Activated CD4-positive, alpha-beta T cell treated with anti-CD3 and anti-CD28 coated beads for 4 hours (primary cell): Measurements from ENCODE around the gene MFSD2A.
"Not testable (repeated sequence)": the region's sequence is repeated elsewhere in the genome, so short reads cannot be mapped to it uniquely, and the experiment has no call there.

ENCODE experiments used
- DNase-seq, 2 donors: peaks; one replicate each; pipeline ENCODE4 v3.0.0-alpha.2; 2020

MFSD2A gene

DNA sequence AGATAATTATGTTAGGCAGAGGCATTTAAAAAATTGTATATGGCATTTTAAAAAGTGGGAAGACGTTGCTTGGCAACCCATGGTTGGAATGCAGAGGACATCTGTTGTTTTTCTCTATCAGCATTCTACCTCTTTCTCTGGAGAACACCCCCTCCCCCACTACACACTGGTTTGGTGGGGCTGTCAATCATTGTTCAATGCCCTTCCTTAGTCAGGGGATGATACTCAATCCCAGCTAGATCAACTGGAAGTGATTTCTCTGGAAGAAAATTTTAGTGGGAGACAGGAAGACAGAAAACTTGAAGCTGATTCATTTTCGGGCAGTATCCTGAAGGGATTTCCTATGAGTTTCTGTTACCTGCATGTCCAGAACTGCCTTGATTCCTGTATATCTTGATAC lies 49.9 kb downstream of the MFSD2A start:
- DNase-seq, result no peak

DNA sequence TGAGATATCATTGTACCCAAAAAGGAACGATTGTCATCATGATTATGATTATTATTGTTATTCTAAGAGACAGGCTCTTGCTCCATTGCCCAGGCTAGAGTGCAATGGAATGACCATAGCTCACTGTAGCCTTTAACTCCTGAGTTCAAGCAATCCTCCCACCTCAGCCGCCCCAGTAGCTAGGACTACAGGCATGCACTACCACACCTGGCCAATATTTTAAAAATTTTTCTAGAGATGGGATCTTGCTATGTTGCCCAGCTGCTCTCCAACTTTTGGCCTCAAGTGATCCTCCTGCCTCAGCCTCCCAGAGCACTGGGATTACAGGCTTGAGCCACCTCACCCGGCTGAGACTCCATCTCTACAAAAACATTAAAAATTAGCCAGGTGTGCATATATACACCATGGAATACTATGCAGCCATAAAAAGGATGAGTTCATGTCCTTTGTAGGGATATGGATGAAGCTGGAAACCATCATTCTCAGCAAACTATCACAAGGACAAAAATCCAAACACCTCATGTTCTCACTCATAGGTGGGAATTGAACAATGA lies 52.6 kb downstream of the MFSD2A start:
- DNase-seq, result not testable (repeated sequence)

DNA sequence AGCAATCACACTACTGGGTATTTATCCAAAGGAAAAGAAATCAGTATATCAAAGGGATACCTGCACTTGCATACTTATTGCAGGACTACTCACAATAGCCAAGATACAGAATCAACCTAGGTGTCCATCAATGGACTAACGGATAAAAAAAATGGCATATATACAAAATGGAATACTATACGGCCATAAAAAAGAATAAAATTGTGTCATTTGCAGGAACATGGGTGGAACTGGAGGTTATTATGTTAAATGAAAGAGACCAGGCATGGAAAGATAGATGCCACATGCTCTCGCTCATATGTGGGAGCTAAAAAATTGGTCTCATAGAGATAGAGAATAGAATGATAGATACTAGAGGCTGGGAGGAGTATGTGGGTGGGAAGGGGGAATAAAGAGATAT lies 56.3 kb downstream of the MFSD2A start:
- no peak for DNase-seq

DNA sequence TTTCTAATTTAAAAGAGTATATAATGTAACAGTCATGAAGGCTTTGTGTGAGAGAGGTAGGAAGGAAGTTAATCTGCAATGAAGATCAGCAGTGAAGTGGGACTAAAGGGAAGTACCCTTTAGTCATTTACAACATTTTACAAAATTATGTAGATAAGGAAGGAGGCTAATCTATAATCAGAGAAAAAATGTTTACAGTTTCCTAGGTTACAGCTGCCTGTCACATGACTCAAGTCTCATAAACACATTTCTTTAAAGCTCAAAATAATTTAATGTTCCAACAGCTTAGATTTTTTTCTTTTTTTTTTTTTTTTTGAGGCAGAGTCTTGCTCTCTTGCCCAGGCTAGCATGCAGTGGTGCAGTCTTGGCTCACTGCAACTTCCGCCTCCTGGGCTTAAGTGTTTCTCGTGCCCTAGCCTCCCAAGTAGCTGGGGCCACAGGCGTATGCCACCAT lies 59.3 kb downstream of the MFSD2A start:
- no peak for DNase-seq

DNA sequence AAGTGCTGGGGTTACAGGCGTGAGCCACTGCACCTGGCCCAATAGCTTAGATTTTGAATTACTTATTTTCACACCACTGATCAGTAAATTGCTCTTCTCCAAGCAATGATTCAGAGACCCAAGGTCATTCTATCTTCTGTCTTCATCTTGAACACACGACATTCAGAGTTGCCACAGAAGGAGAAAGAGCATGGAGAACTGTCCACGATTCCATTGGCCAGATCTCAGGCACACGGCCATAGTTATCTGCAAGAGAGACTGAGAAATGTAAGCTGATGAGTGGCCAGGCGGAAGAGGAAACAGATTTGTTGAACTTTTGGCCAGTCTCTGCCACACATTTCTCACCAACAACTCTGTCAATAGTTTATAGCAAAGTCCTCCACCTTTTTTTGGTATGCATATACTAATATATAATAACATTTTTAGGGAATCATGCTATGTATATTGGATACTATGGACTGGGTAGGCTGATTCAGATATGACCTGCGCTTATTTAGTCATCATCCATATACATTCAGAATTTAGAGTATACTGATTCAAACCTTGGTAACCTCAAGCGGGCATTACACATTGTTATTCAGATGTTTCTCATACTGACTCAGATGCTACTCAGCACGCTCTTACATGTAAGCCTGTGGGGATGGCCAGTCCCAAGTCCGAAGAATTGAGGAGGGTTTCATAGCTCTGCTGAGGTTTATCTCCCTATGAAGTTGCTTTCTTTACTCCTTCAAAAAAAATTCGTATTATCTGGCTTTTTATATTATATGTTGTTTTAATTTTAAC lies 60.1 kb downstream of the MFSD2A start:
- no peak for DNase-seq

DNA sequence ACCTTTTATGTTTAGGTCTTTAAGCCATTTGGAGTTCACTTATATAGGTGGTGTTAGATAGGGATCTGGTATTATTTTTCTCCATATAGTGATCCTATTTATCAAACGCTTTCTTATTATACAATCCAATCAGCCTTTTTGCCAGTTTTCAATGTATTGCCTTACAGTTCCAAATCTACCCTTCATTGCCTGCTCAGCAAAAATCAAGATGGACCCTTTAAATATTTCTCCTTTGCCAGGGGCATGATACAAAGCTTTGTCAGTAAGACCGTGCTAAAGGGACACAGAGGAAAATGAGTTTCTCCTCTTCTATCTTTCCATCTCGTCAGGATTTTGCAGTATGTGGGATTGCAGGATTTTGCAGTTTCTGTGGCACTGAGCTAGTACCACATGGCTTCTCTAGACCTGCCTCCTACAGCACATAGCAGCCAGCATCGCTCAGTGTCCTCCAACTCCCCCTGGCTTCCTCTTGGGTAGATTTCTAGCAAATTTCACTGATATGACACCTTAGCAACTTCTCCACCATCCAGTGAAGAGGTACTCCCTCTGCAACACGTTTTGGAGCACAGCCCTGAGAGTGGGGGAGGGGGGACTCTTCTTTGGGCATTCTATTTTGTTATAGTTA lies 63.1 kb downstream of the MFSD2A start:
- no peak for DNase-seq
